ENCODE measurements around the gene STIM2.
"Not testable (repeated sequence)": the region's sequence is repeated elsewhere in the genome, so short reads cannot be mapped to it uniquely, and the experiment has no call there.

STIM2 gene

DNA sequence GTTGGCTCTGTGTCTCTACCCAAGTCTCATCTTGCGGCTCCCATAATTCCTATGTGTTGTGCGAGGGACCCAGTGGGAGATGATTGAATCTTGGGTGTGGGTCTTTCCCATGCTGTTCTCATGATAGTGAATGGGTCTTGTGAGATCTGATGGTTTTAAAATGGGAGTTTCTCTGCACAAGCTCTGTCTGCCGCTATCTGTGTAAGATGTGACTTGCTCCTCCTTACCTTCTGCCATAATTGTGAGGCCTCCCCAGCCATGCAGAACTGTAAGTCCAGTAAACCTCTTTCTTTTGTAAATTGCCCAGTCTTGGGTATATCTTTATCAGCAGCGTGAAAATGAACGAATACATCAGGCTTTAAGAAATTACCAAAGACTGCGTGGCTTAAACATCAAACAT is 31.2 kb downstream of the STIM2 start:
- Histone ChIP-seq H3K36me3 (ENCODE audit: control insufficient read depth, insufficient read depth, low read length) (no peaks in the 10 kb centered on the region), H3K9ac (ENCODE audit: low read depth, low read length) (no peak overlapping the region), H3K4me3 (ENCODE audit: low read depth, low read length) (no peak overlapping the region), H3K27me3 (ENCODE audit: control insufficient read depth, insufficient read depth, low read length) (no peaks in the 10 kb centered on the region), H3K9me3 (ENCODE audit: control insufficient read depth, insufficient read depth, low read length) (no peaks in the 10 kb centered on the region), H3K4me1 (ENCODE audit: control insufficient read depth, insufficient read depth, low read length) (no peaks in the 10 kb centered on the region)

DNA sequence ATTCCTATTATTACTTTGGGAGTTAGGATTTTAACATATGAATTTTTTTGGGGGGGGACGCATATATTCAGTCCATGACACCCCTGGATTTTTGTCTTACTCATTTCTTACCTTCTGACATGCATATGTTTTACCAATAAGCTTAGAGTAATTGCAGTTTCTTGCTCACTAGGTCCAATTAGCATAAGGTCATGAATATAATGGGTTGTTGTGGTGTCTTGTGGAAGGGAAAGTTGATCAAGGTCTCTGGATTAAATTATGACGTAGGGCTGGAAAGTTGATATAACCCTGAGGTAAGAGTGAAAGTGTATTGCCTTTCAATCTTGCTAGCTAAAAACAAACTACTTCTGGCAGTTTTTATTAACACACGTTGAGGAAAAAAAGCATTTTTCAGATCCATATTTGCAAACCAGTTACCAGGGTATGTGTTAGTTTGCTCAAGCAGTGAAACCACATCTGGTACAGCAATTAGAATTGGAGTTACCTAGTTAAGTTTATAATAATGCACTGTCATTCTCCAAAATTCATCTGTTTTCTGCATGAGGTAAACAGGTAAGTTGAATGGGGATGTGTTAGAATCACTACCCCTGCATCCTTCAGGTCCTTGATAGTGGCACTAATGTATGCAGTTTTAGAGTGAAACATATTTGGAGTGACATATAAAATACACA is 32.0 kb downstream of the STIM2 start:
- H3K36me3 ChIP-seq (ENCODE audit: control insufficient read depth, insufficient read depth, low read length): no peaks in the 10 kb centered on the region
- no peaks in the 10 kb centered on the region for H3K9me3 ChIP-seq (ENCODE audit: control insufficient read depth, insufficient read depth, low read length)

DNA sequence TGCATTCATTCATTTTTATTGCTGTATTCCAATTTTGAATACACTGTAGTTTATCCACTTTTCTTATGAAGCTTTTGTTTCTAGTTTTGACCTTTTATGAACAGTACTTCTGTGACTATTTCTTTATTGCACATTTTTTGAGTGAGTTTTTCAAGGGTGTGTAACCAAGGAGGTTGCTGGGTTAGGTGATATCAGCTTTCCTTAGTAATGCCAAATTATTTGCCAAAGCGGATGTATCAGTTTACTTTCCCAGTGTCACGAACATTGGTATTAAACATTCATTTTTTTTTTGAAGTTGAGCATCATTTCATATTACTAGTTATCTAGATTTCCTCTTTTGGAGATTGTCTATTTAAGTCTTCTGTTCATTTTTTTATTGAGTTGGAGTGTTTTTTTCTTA is 32.9 kb downstream of the STIM2 start:
- no peaks in the 10 kb centered on the region for H3K36me3 ChIP-seq (ENCODE audit: control insufficient read depth, insufficient read depth, low read length)
- no peak overlapping the region for H3K9ac ChIP-seq (ENCODE audit: low read depth, low read length)
- no peaks in the 10 kb centered on the region for H3K9me3 ChIP-seq (ENCODE audit: control insufficient read depth, insufficient read depth, low read length)
- no peak overlapping the region for H3K4me3 ChIP-seq (ENCODE audit: low read depth, low read length)
- H3K4me1 ChIP-seq (ENCODE audit: control insufficient read depth, insufficient read depth, low read length): no peaks in the 10 kb centered on the region
- H3K27me3 ChIP-seq (ENCODE audit: control insufficient read depth, insufficient read depth, low read length): no peaks in the 10 kb centered on the region

More for the DNA sequence above, 32.0 kb downstream of the STIM2 start:
- Histone ChIP-seq H3K4me1 (ENCODE audit: control insufficient read depth, insufficient read depth, low read length) (no peaks in the 10 kb centered on the region), H3K27me3 (ENCODE audit: control insufficient read depth, insufficient read depth, low read length) (no peaks in the 10 kb centered on the region), H3K9ac (ENCODE audit: low read depth, low read length) (no peak overlapping the region), H3K4me3 (ENCODE audit: low read depth, low read length) (no peak overlapping the region)

DNA sequence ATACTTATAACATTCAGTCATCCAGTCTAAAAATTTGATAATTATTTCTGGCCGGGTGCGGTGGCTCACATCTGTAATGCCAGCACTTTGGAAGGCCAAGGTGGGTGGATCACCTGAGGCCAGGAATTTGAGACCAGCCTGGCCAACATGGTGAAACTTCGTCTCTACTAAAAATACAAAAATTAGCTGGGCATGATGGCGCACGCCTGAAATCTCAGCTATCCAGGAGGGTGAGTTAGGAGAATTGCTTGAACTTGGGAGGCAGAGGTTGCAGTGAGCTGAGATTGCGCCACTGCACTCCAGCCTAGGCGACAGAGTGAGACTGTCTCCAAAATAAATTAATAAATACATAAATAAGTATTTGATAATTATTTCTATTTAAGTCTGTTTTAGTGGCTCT is 34.2 kb downstream of the STIM2 start:
- H3K36me3 ChIP-seq (ENCODE audit: control insufficient read depth, insufficient read depth, low read length); H3K9ac ChIP-seq (ENCODE audit: low read depth, low read length): not testable (repeated sequence)

DNA sequence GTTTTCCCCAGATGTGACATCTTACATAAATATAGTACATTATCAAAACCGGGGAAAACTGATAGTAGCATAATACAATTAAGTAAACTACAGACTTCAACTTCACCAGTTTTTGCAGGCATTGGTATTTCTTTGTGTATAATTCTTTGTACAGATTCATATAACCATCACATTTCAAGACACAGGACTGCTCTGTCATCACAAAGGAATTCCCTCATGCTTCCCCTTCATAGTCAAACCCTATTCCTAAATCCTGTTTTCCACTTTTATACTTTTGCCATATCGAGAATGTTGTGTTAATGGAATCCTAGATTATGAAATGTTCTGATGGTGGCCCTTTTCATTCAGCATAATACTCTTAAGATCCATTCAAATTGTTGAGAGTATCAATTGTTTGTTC is 36.0 kb downstream of the STIM2 start:
- no peaks in the 10 kb centered on the region for H3K36me3 ChIP-seq (ENCODE audit: control insufficient read depth, insufficient read depth, low read length)
- H3K4me1 ChIP-seq (ENCODE audit: control insufficient read depth, insufficient read depth, low read length): no peaks in the 10 kb centered on the region
- H3K9ac ChIP-seq (ENCODE audit: low read depth, low read length): no peak overlapping the region
- H3K4me3 ChIP-seq (ENCODE audit: low read depth, low read length): no peak overlapping the region
- H3K9me3 ChIP-seq (ENCODE audit: control insufficient read depth, insufficient read depth, low read length): no peaks in the 10 kb centered on the region
- H3K27me3 ChIP-seq (ENCODE audit: control insufficient read depth, insufficient read depth, low read length): no peaks in the 10 kb centered on the region

More for the DNA sequence above, 34.2 kb downstream of the STIM2 start:
- not testable (repeated sequence) for H3K27me3 ChIP-seq (ENCODE audit: control insufficient read depth, insufficient read depth, low read length); H3K9me3 ChIP-seq (ENCODE audit: control insufficient read depth, insufficient read depth, low read length); H3K4me1 ChIP-seq (ENCODE audit: control insufficient read depth, insufficient read depth, low read length); H3K4me3 ChIP-seq (ENCODE audit: low read depth, low read length)

DNA sequence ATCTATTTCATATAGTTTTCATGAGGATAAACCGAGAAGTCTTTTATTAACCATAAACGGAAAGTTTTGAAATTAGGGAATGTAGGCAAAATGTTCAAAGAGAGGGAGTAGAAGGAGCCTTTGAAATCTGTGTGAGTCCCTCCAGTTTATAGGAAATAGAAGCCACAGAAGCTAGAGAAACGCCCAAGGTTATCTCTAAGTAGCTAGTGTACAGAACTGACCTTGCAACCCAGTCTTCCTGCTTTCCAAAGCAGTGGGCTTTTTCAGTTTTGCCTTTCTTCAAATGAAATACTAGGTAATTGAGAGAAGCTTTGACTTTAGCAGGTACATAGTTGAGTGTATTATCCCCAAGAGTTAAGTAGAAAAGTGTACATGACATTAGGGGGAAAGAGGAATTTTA is 39.4 kb downstream of the STIM2 start:
- Histone ChIP-seq H3K9me3 (ENCODE audit: control insufficient read depth, insufficient read depth, low read length) (no peaks in the 10 kb centered on the region), H3K4me3 (ENCODE audit: low read depth, low read length) (no peak overlapping the region), H3K36me3 (ENCODE audit: control insufficient read depth, insufficient read depth, low read length) (no peaks in the 10 kb centered on the region), H3K27me3 (ENCODE audit: control insufficient read depth, insufficient read depth, low read length) (no peaks in the 10 kb centered on the region), H3K4me1 (ENCODE audit: control insufficient read depth, insufficient read depth, low read length) (no peaks in the 10 kb centered on the region), H3K9ac (ENCODE audit: low read depth, low read length) (no peak overlapping the region)

DNA sequence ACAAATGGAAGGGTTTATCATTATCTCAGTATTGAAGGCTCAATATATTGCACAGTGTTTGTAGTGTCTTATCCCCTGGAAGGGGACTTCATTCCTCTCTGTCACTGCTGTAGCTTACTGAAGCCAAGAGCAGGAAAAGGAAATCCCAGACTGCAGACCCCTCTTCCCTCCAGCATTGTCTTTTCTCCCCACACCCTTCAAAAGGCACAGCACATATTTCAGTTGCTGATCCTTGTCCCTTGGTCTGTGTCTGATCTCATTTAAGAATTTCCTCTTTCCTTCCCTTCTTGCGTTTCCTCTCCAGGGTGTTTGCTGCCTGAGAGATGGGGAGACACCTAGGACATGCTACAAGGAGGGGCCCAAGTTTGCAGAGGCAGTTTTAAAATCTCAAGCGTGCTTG is 40.1 kb downstream of the STIM2 start:
- Histone ChIP-seq H3K9me3 (ENCODE audit: control insufficient read depth, insufficient read depth, low read length) (no peaks in the 10 kb centered on the region), H3K4me1 (ENCODE audit: control insufficient read depth, insufficient read depth, low read length) (no peaks in the 10 kb centered on the region), H3K27me3 (ENCODE audit: control insufficient read depth, insufficient read depth, low read length) (no peaks in the 10 kb centered on the region), H3K4me3 (ENCODE audit: low read depth, low read length) (no peak overlapping the region), H3K9ac (ENCODE audit: low read depth, low read length) (no peak overlapping the region), H3K36me3 (ENCODE audit: control insufficient read depth, insufficient read depth, low read length) (no peaks in the 10 kb centered on the region)

DNA sequence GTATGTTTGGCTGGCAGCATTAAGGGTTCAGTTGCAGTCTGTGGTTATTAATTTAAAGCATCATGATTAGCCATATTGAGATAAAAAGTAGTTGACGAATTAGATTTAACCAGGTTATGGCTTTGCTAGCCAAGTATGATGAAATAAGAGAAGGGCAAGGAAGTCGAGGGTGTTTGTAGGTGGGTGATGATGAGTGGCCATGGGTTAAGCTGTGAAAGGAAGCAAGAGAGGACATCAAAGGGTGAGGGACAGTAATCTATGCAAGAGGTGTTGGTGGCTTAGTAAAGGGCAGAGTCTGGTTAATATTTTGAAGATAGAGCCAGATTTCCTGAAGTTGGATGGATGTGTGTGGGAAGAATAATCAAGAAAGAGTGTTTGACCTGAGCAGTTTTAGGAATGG is 44.5 kb downstream of the STIM2 start:
- no peaks in the 10 kb centered on the region for H3K9me3 ChIP-seq (ENCODE audit: control insufficient read depth, insufficient read depth, low read length)
- H3K36me3 ChIP-seq (ENCODE audit: control insufficient read depth, insufficient read depth, low read length): no peaks in the 10 kb centered on the region
- H3K4me3 ChIP-seq (ENCODE audit: low read depth, low read length): no peak overlapping the region
- no peaks in the 10 kb centered on the region for H3K4me1 ChIP-seq (ENCODE audit: control insufficient read depth, insufficient read depth, low read length)
- H3K9ac ChIP-seq (ENCODE audit: low read depth, low read length): no peak overlapping the region
- no peaks in the 10 kb centered on the region for H3K27me3 ChIP-seq (ENCODE audit: control insufficient read depth, insufficient read depth, low read length)

DNA sequence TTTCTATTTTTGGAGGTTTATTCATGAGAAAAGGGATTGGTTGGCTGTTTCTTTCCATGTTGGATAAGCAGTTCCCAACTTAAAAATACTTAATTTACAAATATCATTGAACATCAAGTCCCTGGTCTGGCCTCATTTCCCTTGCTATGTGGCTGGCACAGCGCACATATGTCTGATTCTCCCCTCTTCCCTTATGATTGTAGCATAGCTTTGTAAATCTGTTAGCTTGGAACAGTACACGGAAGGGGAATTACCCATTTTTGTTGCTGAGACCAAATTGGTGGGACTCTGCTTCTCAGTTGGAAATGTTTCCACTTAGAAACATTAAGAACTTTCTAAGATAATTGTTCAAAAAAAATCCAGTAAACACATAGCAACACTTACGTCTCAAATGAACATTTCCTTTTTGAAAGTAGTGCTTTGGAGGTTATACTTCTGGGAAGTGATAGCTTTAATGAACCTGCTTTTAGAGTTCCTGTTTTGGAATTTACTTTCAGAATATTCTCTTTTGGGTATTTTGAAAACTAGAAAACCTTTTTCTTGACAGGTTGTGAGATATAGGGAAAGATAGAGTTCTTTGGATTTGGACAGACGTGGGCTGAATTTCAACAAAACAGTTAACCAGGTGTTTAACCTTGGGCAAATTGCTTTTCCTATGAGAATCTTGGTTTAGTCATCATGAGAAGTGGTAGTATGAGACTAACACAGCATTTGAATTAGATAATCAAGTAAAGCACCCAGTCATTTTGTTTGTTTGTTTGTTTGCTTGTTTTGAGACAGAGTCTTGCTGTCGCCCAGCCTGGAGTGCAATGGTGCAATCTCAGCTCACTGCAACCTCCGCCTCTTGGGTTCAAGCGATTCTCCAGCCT is 47.3 kb downstream of the STIM2 start:
- H3K36me3 ChIP-seq (ENCODE audit: control insufficient read depth, insufficient read depth, low read length): no peaks in the 10 kb centered on the region
- peaks cover 13% of the 10 kb centered on the region for H3K4me1 ChIP-seq (ENCODE audit: control insufficient read depth, insufficient read depth, low read length)
- no peaks in the 10 kb centered on the region for H3K9me3 ChIP-seq (ENCODE audit: control insufficient read depth, insufficient read depth, low read length)
- H3K9ac ChIP-seq (ENCODE audit: low read depth, low read length): no peak overlapping the region
- H3K4me3 ChIP-seq (ENCODE audit: low read depth, low read length): no peak overlapping the region
- no peaks in the 10 kb centered on the region for H3K27me3 ChIP-seq (ENCODE audit: control insufficient read depth, insufficient read depth, low read length)

DNA sequence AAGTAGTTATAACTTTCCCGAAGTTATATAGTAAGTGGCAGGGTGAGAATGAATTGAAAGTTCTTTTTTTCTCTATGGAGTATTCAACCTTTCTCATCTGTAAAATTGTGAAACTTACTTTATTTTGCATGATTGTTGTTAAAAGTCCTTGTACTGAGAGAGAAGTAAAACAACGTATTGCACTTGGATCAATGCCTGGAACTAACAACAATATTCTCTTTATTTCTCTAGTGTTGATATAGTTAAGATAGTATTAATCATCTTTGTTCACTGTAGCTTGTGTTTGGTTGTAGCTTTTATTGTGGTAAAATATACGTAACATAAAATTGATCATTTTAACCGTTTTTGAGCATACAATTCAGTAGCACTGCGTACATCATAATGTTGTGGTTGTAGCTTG is 48.7 kb downstream of the STIM2 start:
- Histone ChIP-seq H3K27me3 (ENCODE audit: control insufficient read depth, insufficient read depth, low read length) (no peaks in the 10 kb centered on the region), H3K36me3 (ENCODE audit: control insufficient read depth, insufficient read depth, low read length) (no peaks in the 10 kb centered on the region), H3K9ac (ENCODE audit: low read depth, low read length) (no peak overlapping the region), H3K9me3 (ENCODE audit: control insufficient read depth, insufficient read depth, low read length) (no peaks in the 10 kb centered on the region), H3K4me3 (ENCODE audit: low read depth, low read length) (no peak overlapping the region), H3K4me1 (ENCODE audit: control insufficient read depth, insufficient read depth, low read length) (peaks cover 13% of the 10 kb centered on the region)

DNA sequence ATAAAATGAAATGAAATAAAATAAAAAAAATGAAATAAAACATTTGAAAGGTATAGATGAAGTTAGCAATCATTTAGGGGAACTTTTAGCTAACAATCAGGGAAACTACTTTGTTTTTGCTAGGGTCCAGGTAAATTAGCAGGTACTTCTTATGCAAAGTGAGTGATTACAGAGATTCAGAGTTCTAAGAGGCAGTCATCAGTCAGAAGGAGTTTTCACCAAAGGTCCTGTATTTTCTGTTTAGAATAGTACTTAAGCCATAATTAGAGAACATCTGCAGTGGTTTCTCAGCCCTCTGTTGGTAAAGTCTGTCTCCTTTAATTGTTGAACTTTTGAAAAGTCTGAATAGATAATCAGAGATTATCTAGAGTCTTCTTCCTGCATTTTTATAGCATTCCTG is 50.6 kb downstream of the STIM2 start:
- no peaks in the 10 kb centered on the region for H3K36me3 ChIP-seq (ENCODE audit: control insufficient read depth, insufficient read depth, low read length)
- H3K4me1 ChIP-seq (ENCODE audit: control insufficient read depth, insufficient read depth, low read length): peaks cover 13% of the 10 kb centered on the region
- no peak overlapping the region for H3K9ac ChIP-seq (ENCODE audit: low read depth, low read length)
- no peak overlapping the region for H3K4me3 ChIP-seq (ENCODE audit: low read depth, low read length)
- H3K9me3 ChIP-seq (ENCODE audit: control insufficient read depth, insufficient read depth, low read length): no peaks in the 10 kb centered on the region
- no peaks in the 10 kb centered on the region for H3K27me3 ChIP-seq (ENCODE audit: control insufficient read depth, insufficient read depth, low read length)

DNA sequence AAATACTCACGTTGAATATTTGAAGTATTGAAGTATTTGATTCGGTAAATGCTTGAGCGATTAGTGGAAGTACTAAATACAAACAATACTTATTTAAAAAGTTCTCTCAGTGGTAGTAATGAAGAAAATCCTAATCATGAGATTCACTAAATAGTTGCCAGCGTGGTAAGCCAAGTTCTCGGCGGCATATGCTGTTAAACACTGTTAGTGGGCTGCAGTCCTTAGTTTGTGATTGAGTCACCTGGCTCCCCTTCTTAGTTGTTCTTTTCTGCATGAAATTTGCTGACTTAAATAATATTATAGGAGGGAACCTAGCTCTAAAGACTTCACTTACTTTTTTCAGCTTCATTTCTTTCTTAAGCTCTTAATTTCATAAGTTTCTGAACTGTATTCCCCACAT is 51.4 kb downstream of the STIM2 start:
- Histone ChIP-seq H3K27me3 (ENCODE audit: control insufficient read depth, insufficient read depth, low read length) (no peaks in the 10 kb centered on the region), H3K36me3 (ENCODE audit: control insufficient read depth, insufficient read depth, low read length) (no peaks in the 10 kb centered on the region), H3K4me3 (ENCODE audit: low read depth, low read length) (no peak overlapping the region), H3K4me1 (ENCODE audit: control insufficient read depth, insufficient read depth, low read length) (peaks cover 13% of the 10 kb centered on the region), H3K9ac (ENCODE audit: low read depth, low read length) (no peak overlapping the region), H3K9me3 (ENCODE audit: control insufficient read depth, insufficient read depth, low read length) (no peaks in the 10 kb centered on the region)

Measured in iPS-15b (cell line).